ENCODE results near the gene RELN.

Gene RELN

GRCh38 chr7:103936558-103936957 is 52.9 kb downstream of the RELN start:
- H2AFZ ChIP-seq (ENCODE audit: low read length) = no peak overlapping the region
- H3K79me2 ChIP-seq (ENCODE audit: insufficient read depth, low read length) = no peaks in the 10 kb centered on the region
- H4K20me1 ChIP-seq (ENCODE audit: insufficient read depth, low read length, poor library complexity, severe bottlenecking) = no peaks in the 10 kb centered on the region
- no peaks in the 10 kb centered on the region for H3F3A ChIP-seq (ENCODE audit: low read depth)
- no peak overlapping the region for H3K4me3 ChIP-seq (ENCODE audit: low read length, poor library complexity, severe bottlenecking)
- H3K9ac ChIP-seq (ENCODE audit: low read depth, low read length, poor library complexity, severe bottlenecking) = no peak overlapping the region
- no peak for TF ChIP-seq CTCF (conservative IDR thresholded peaks at IDR 0.05; ENCODE audit: low read length)
- no peak for TF ChIP-seq EZH2phosphoT487 (IDR thresholded peaks at IDR 0.05; ENCODE audit: borderline replicate concordance)
- H3K4me2 ChIP-seq (ENCODE audit: low read depth, low read length, poor library complexity, severe bottlenecking) = no peak overlapping the region
- no peaks in the 10 kb centered on the region for H3K9me2 ChIP-seq (replicated peaks; ENCODE audit: low read depth, low read length)
- no peaks in the 10 kb centered on the region for H3K4me1 ChIP-seq (ENCODE audit: insufficient read depth, low read length, poor library complexity, severe bottlenecking)
- no peaks in the 10 kb centered on the region for H3K9me3 ChIP-seq (ENCODE audit: insufficient read depth, low read depth, low read length)
- H3K27me3 ChIP-seq (ENCODE audit: insufficient read depth, low read length, poor library complexity, severe bottlenecking) = no peaks in the 10 kb centered on the region
- H3K36me3 ChIP-seq (ENCODE audit: insufficient read depth, low read length) = no peaks in the 10 kb centered on the region

GRCh38 chr7:103934508-103934907 is 55.0 kb downstream of the RELN start:
- Histone ChIP-seq H3K9me3 (ENCODE audit: insufficient read depth, low read depth, low read length) (no peaks in the 10 kb centered on the region), H3K79me2 (ENCODE audit: insufficient read depth, low read length) (no peaks in the 10 kb centered on the region), H3K4me3 (ENCODE audit: low read length, poor library complexity, severe bottlenecking) (no peak overlapping the region), H3F3A (ENCODE audit: low read depth) (no peaks in the 10 kb centered on the region), H3K27me3 (ENCODE audit: insufficient read depth, low read length, poor library complexity, severe bottlenecking) (no peaks in the 10 kb centered on the region), H3K9ac (ENCODE audit: low read depth, low read length, poor library complexity, severe bottlenecking) (no peak overlapping the region), H3K9me2 (replicated peaks; ENCODE audit: low read depth, low read length) (no peaks in the 10 kb centered on the region), H2AFZ (ENCODE audit: low read length) (no peak overlapping the region), H3K36me3 (ENCODE audit: insufficient read depth, low read length) (no peaks in the 10 kb centered on the region), H3K4me2 (ENCODE audit: low read depth, low read length, poor library complexity, severe bottlenecking) (no peak overlapping the region), H3K4me1 (ENCODE audit: insufficient read depth, low read length, poor library complexity, severe bottlenecking) (no peaks in the 10 kb centered on the region), H4K20me1 (ENCODE audit: insufficient read depth, low read length, poor library complexity, severe bottlenecking) (no peaks in the 10 kb centered on the region)
- TF ChIP-seq CTCF (conservative IDR thresholded peaks at IDR 0.05; ENCODE audit: low read length) (no peak), EZH2phosphoT487 (IDR thresholded peaks at IDR 0.05; ENCODE audit: borderline replicate concordance) (no peak)

GRCh38 chr7:103932389-103932788 is 57.1 kb downstream of the RELN start:
- H3K79me2 ChIP-seq (ENCODE audit: insufficient read depth, low read length) = no peaks in the 10 kb centered on the region
- TF ChIP-seq EZH2phosphoT487 (IDR thresholded peaks at IDR 0.05; ENCODE audit: borderline replicate concordance) = no peak
- TF ChIP-seq CTCF (conservative IDR thresholded peaks at IDR 0.05; ENCODE audit: low read length) = no peak
- no peaks in the 10 kb centered on the region for H4K20me1 ChIP-seq (ENCODE audit: insufficient read depth, low read length, poor library complexity, severe bottlenecking)
- H3K9me3 ChIP-seq (ENCODE audit: insufficient read depth, low read depth, low read length) = no peaks in the 10 kb centered on the region
- H2AFZ ChIP-seq (ENCODE audit: low read length) = no peak overlapping the region
- H3K4me3 ChIP-seq (ENCODE audit: low read length, poor library complexity, severe bottlenecking) = no peak overlapping the region
- H3F3A ChIP-seq (ENCODE audit: low read depth) = no peaks in the 10 kb centered on the region
- H3K4me1 ChIP-seq (ENCODE audit: insufficient read depth, low read length, poor library complexity, severe bottlenecking) = no peaks in the 10 kb centered on the region
- no peaks in the 10 kb centered on the region for H3K27me3 ChIP-seq (ENCODE audit: insufficient read depth, low read length, poor library complexity, severe bottlenecking)
- H3K9ac ChIP-seq (ENCODE audit: low read depth, low read length, poor library complexity, severe bottlenecking) = no peak overlapping the region
- H3K9me2 ChIP-seq (replicated peaks; ENCODE audit: low read depth, low read length) = no peaks in the 10 kb centered on the region
- H3K4me2 ChIP-seq (ENCODE audit: low read depth, low read length, poor library complexity, severe bottlenecking) = no peak overlapping the region
- H3K36me3 ChIP-seq (ENCODE audit: insufficient read depth, low read length) = no peaks in the 10 kb centered on the region
